SK-N-DZ (cell line): ENCODE measurements around the gene SLC25A5.
A peak's percentile ranks its signal among the peaks of the same experiment; 100 is the strongest.
"Not testable (repeated sequence)": the region's sequence is repeated elsewhere in the genome, so short reads cannot be mapped to it uniquely, and the experiment has no call there.

Source experiments
- DNase-seq: peaks from one replicate; pipeline ENCODE4 v3.0.0-alpha.2; 2015; ENCODE audit warnings: low spot score

SLC25A5 gene

GRCh38 chrX:119475389-119476101 lies 7.3 kb downstream of the SLC25A5 start:
- no peak for DNase-seq

GRCh38 chrX:119477812-119478232 lies 9.6 kb downstream of the SLC25A5 start:
- DNase-seq = no peak

DNA sequence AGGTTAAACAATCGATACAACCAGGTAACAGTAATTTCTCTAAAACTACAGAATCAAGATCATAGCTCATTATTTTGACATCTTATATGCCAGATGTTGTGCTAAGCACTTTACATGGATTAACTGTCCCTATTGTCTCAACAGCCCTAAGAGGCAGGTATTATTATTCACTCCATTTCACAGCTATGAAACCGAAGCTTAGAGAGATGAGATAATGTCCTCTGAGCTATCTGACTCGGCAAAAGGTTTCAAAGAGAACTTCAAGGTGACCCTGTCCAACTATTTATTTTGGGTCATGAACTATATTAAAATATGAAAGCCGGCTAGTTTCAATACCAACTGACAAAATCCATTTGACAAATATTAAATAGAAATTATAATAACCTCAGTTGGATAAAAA lies 10.3 kb downstream of the SLC25A5 start:
- no peak for DNase-seq

GRCh38 chrX:119479845-119480244 lies 11.6 kb downstream of the SLC25A5 start:
- DNase-seq = no peak

GRCh38 chrX:119481323-119481801 lies 13.1 kb downstream of the SLC25A5 start:
- DNase-seq = no peak

GRCh38 chrX:119482041-119482440 lies 13.8 kb downstream of the SLC25A5 start:
- no peak for DNase-seq

GRCh38 chrX:119482481-119483480 lies 14.5 kb downstream of the SLC25A5 start:
- peak; percentile 46 for DNase-seq

DNA sequence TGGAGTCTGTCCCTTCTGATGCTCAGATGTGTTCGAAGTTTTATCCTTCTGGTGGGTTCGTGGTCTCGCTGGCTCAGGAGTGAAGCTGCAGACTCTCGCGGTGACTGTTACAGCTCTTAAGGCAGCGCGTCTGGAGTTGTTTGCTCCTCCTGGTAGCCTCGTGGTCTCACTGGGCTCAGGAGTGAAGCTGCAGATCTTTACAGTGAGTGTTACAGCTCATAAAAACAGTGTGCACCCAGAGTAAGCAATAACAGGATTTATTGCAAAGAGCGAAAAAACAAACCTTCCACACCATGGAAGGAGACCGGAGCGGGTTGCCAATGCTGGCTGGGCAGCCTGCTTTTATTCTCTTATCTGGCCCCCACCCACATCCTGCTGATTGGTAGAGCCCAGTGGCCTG lies 18.5 kb downstream of the SLC25A5 start:
- no peak for DNase-seq

DNA sequence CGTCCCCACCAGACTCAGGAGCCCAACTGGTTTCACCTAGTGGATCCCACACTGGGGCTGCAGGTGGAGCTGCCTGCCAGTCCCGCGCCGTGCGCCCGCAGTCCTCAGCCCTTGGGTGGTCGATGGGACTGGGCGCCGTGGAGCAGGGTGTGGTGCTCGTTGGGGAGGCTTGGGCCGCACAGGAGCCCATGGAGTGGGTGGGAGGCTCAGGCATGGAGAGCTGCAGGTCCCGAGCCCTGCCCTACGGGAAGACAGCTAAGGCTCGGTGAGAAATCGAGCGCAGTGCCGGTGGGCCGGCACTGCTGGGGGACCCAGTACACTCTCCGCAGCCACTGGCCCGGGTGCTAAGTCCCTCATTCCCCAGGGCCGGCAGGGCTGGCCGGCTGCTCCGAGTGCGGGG lies 19.5 kb downstream of the SLC25A5 start:
- DNase-seq = not testable (repeated sequence)

GRCh38 chrX:119488749-119489148 lies 20.5 kb downstream of the SLC25A5 start:
- peak; percentile 37 for DNase-seq

- DNase-seq = no peak
These were observed 21.2 kb downstream of the SLC25A5 start for GRCh38 chrX:119489212-119490074.

- DNase-seq = no peak
These were observed 24.2 kb downstream of the SLC25A5 start for GRCh38 chrX:119492463-119492862.

GRCh38 chrX:119493851-119494495 lies 25.7 kb downstream of the SLC25A5 start:
- DNase-seq = not testable (repeated sequence)

DNA sequence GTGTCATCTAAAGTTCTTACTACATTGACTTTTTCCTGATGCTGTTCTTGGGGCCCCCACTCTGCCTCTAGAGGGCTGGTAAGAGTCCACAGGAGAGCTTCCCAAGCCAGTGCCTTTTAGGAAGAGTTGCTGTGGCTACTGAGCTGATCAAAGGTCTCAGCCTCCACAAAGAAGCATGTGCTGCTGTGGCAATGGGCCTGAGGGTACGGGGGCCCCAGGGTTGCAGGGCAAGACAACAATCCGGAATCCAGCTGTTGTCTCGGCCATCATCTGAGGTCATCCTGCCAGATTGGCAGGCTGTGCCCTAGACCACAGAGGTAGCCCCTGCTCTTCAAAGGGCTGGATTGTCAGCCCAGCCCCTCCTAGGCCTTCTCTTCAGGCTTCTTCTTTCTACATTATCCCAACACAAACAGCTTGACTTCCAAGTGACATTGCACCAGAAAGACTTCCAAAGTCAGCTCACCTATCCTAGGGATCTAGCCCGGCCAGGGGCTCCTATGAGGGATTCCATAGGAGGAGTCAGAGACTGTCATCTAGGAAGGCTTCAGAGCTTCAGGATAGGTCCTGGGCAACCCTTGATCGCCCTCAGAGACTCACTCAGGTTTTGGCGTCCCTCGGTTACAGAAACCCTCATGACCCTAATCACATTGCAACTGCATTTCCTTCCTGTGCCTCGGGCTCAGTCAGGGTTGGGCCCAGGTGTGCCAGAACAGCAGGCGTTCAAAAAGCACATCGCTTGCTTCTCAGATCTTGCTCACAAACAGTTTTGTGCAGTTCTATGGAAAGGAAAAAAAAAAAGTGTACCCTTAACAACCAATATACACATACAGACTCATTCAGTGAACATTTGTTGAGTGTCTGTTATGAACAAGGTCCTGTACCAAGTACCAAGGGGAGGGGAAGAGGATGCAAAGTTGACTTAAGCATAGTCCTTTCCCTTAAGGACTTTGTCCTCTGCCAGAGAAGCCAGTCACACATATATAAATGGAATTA lies 27.8 kb downstream of the SLC25A5 start:
- DNase-seq = no peak

- no peak for DNase-seq
These were observed 28.9 kb downstream of the SLC25A5 start for GRCh38 chrX:119497185-119497584.

DNA sequence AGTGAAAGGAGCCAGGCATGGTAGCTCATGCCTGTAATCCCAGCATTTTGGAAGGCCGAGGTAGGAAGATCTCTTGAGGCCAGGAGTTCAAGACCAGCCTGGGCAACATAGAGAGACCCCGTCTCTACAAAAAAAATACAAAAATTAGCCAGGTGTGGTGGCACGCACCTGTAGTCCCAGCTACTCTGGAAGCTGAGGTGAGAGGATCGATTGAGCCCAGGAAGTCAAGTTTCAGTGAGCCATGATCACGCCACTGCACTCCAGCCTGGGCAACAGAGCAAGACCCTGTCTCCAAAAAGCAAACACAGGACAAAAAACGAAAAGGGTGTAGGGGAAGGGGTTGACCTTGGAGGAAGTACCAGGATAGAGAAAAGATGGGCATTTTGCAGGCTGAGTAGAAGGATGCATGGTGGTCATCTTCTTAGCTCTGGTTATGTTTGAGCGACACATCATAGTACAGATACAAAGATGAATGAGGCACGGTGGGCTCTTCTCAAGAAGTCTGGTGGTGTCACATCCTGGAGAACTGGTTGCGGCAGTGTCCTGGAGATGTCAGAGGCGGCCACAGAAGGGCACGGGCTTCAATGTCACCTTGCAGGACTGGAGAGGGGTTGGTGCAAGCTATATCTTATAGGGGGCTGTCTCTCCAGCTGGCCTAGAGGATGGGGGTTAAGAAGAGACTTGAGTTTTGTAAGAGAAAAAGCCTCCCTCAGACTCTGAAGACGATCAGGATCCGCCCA lies 32.0 kb downstream of the SLC25A5 start:
- no peak for DNase-seq

GRCh38 chrX:119501511-119502148 lies 33.4 kb downstream of the SLC25A5 start:
- DNase-seq = no peak

GRCh38 chrX:119502727-119503483 lies 34.7 kb downstream of the SLC25A5 start:
- no peak for DNase-seq
